Renal pelvis (tissue), 4 donors: ENCODE data around the gene AFP. TPM values are rescaled to one million over a fixed set of nuclear protein-coding genes. Genes with fewer than 3 reads are reported as not detected.

Source experiments
- DNase-seq: peaks from one replicate; pipeline ENCODE4 v3.0.0-alpha.2; 2013
- polyA plus RNA-seq, 3 donors: library from polyadenylated mRNA; unstranded; fragments of 120-200 nt; gene quantifications; one replicate each; pipeline ENCODE4 v1.2.1, GENCODE V29; 2013; ENCODE audit not compliant: insufficient read length in 3 of 3

AFP gene
- polyA plus RNA-seq, 3 donors = 437 to 1,749 (median 1,318) TPM

DNA sequence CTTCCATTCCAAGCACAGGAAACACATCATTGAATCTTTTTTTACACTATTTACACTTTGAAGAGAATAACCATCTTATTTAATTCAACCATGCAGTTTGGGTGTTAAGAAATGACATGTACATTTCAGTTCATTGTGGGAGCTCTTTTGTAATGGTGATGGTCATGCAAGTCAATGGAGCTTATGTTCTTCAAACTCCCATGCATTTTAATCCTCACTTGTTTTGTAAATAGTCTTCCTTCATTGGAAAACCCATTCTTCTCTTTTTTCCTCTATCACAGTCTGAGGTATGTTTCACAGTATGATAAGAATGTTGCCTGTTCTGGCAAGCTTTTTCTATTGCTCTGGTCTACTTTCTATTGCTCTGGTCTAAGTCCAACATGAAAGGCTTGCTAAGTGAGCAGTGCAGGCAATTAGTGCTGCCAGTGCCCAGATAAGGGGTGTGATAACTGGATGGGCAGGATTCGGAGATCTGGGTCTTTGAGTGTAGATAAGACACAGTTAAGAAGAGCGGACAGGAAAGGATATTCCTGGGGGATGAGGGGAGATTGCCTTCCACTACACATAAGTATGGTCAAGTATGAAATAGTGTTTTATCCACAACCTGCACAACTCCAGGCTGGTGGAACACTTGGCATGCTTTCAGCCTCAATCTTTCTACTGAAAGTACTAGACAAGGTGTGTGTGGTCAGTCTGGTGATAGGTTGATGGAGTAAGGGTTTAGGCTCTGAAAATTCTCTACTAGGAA is 17.1 kb downstream of the AFP start:
- no peak for DNase-seq

DNA sequence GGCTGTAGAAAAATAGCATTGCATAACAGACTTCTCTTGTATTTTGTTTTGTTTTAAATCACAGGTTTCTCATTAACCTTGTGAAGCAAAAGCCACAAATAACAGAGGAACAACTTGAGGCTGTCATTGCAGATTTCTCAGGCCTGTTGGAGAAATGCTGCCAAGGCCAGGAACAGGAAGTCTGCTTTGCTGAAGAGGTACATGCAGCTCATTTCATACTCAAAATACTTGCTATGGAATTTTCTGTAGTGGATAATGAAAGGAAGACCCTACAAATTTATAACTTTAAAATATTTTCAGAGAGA is 17.6 kb downstream of the AFP start:
- no peak for DNase-seq

DNA sequence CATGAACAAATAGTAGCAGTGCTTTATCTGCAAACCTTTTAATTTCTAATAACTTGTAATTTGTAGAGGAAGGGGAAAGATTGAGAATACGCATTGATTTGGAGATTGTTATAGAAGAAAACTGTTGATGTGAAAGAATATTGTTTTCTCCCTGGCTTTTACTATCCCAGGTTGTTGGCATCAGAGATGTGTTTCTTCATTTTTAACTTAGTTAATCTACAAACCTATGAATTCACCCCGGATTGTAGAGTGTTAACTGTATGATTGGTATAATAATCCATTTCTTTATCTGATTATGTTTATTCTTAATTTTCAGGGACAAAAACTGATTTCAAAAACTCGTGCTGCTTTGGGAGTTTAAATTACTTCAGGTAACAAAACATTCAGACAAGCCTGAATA is 18.9 kb downstream of the AFP start:
- no peak for DNase-seq

DNA sequence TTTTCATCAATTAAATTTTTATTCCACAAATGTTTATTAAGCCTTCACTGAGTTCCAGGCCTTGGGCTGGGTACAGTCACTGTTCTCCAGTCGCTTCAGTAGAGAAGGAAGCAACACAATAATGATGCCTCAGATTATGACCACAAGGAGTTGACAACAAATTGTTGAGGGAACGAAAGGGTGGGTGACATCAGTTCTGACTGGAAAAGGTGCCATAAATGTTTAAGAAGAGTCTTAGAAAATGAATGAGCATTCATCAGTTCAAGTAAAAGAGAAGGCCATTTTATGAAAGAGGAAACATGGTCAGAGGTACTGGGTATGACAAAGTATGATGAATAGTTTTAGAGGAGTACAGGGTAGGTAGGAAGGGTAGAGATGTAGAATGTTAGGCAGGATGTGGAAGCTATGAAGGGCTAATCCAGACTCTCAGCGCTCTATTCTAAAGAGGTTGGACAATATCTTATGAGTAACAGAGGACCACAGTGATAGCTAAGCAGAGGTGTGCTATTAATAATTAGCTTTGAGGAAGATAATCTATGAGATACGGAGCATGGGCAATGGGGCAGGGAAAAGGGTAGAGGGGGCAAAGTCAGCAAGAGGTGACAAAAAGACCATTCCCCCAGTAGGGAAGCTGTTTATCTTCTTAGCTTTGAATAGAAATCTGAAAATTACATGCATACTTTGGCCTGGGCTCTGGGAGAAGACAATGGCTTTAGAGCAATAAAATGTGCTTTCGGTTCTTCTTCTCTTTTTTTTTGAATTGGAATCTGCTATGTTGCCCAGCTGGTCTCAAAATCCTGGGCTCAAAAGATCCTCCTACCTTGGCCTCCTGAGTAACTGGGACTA is 20.4 kb downstream of the AFP start:
- DNase-seq = no peak

DNA sequence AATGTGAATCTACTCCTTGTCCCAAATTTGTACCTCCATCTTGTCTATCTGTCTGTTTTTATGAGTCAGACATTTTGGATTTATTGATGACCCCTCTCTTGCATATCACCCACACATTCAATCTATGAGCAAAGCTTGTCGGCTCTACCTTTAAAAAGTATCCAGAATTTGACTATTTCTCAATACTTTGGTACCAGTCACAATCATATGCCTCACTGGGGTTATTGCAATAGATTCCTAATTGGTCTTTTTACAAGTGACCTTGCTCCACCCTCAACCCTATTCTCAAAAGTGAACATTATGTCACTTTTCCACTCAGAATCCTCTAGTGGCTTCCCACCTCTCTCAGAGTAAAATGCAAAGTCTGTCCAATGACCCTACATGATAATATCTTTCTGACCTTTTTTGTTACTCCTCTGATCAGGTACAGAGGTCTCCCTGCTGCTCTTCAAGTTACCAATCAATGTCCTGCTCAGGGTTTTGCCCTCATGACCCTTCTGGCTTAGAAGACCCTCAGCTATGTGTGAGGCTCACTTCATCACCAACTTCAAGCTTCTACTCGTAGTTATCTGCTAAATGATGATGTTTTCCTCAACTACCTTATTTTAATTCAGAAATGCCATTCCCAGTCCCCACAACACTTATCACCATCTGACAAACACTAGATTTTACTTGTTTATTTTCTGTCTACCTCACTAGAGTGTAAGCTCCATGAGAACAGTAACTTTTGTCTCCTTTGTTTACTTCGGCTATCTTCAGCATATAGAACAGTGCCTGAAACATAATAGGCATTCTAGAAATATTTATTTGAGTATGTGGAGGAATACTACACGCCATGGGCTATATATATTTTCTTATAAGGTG is 22.4 kb downstream of the AFP start:
- DNase-seq = no peak

DNA sequence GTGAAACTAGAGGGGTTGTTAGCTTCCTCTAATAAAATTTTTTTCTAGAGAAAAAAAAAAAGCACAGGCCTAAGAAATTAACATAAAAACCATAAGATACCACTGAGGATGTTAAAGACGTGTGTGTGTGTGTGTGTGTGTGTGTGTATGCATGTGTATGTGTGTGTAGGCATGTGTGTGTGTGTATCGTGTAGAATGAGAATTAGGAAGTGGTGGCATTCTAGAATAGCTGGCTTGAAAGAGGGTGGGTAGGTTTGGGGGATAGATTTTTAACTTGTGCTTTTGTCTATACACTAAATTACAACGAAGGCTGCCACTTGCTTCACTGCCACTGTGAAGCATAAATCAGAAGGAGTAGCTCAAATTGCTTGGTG is 23.0 kb downstream of the AFP start:
- DNase-seq = no peak

DNA sequence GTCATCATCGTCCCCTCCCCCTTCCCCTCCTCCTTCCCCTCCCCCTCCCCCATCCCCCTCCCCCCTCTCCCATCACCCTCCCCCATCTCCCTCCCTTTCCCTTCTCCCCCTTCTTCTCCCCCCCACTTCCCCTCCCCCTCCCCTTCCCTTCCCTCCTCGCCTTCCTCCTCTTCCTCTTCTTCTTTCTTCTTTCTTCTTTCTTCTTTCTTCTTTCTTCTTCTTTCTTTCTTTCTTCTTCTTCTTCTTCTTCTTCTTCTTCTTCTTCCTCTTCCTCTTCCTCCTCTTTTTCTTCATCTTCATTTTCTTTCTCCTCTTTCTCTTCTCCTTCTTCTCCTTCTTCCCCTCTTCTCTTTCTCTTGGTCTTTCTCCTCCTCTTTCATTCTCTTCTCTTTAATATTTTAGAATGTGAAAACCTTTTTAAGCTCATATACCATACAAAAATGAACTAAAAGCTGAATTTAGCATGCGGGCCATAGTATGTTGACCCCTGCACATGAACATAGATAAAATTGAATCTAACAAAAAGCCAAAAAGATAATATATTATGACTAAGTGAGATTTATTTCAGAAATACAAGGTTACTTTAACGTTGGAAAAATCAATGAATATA is 25.0 kb downstream of the AFP start:
- no peak for DNase-seq

DNA sequence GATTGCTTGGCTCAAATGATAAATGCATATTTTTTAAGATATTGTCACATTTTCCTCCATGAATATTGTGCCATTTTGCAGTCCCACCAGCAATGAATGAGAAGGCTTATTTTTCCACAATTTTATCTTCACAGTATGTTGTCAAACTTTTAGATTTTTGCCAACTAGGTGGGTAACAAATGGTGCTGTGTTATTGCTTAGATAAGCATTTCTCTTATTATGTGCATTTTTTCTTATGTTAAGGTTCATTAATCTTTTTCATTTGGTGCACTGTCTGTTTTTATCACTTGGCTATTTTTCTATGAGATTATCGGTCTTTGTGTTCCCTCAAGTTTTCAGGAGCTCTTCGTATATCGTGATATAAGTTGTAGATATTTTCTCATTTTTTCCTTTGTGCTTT is 32.1 kb downstream of the AFP start:
- DNase-seq = no peak

DNA sequence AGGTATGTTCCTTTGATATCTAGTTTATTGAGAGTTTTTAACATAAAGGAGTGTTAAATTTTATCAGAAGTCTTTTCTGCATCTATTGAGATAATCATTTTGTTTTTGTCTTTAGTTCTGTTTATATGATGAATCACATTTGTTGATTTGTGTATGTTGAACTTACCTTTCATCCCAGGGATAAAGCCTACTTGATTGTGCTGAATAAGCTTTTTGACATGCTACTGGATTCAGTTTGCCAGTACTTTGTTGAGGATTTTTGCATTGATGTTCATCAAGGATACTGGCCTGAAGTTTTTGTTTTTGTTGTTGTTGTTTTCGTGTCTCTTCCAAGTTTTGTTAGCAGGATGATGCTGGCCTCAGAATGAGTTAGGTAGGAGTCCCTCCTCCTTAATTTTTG is 34.7 kb downstream of the AFP start:
- no peak for DNase-seq

DNA sequence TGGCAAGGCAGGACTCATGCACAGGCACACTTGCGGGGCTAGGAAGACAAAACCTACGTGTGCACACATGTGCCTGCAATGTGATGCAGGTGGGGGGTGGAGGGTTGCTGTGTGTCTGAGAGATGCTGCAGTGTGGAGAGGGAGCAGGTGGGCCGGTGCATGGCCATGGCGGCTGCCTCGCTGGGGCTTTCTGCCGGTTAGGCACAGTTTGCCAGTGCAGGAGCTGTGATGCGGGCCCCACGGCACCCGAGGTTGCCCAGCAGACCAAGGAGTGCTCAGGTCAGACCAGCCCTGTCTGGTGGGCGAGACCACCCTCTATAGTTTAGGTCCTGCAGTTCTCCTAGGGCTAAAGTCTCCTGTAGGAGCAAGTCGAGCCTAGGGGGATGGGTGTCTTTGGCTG is 41.2 kb downstream of the AFP start:
- DNase-seq = no peak

DNA sequence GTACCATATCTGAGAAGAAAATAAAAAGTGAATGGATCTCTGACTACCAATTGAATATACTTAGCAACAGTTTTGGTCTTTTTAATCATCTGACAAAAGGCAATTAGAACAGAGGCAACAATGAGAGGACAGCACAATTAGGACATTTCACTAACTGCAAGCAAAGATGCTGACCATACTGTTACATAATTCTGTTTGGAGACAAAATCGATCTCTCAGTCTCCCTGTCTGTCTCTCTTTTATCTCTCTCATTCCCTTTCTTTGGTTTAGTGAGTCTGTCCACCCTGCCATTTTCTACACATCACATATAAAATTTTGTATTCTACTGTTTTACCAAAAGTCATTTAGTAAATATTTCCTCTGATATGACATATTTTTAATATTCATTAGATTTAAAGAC is 43.3 kb downstream of the AFP start:
- no peak for DNase-seq

DNA sequence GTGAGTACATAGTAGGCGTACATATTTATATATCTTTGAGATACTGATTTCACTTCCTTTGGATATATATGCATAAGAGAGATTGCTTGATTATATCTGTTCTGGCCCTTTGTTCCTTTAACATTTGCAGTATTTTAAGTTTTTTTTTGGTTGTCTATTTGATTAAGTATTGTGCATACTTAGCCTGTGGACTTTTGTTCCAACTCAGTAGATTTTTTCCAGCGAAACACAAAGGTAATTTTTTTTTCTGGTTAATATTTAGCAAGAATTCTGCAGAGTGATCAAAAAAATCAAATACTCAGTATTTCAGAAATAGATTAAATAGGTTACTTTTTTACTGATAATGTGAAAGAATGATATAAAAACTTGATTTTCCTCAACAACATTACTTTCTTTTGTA is 45.3 kb downstream of the AFP start, which contains the start of gene AFM:
AFM (plus strand) TSS at position 388 of the 400 bp plus-strand sequence. CDS start 31 bp downstream, outside the sequence.
- no peak for DNase-seq

DNA sequence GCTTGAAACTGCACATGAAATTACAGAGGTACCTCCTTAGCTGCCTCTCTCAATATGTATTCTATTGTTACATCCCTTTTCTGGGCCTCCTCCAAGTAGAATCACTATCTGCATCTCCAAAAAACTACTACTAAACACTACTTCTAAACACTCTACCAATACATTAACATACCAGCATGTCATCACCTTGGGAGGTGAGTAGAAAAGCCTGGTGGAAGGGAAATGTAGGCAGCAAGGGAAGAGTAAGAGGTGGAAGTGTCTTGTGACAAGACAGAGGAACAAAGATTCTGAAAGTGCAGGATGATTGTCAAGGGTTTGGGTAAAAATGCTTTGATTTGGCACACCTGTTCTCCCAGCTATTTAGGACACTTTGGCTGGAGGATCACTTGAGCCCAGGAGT is 49.1 kb downstream of the AFP start:
- DNase-seq = no peak

DNA sequence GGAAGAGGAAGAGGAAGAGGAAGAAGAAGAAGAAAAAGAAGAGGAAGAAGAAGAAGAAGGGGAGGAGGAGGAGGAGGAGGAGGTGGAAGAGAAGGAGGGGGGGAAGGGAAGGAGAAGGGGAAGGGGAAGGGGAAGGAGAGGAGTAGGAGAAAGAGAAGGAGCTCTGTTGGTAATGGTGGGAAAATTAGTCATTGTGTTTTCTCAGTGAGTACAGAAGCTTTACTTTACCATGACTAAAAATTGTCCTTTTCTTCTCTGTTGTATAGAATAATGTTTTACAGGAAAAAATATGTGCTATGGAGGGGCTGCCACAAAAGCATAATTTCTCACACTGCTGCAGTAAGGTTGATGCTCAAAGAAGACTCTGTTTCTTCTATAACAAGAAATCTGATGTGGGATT is 49.6 kb downstream of the AFP start:
- DNase-seq = no peak

DNA sequence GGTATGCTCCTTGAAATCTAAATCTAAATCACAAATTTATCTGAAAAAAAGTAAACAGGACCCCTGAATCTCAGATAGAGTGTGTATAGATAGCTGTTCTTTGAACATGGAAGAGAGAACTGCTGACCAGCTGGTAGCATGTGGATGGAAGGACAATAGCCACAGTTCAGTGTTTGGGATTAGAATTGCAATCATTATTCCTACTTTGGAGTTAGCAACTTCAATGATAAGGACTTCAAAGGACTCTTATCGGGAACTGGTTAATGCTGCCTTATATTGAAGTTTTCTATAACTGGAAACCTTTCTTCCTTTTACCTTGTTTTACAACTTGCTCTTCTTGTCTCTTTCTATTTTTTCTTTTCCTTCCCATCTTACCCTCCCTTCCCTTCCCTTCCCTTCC is 50.5 kb downstream of the AFP start:
- no peak for DNase-seq

DNA sequence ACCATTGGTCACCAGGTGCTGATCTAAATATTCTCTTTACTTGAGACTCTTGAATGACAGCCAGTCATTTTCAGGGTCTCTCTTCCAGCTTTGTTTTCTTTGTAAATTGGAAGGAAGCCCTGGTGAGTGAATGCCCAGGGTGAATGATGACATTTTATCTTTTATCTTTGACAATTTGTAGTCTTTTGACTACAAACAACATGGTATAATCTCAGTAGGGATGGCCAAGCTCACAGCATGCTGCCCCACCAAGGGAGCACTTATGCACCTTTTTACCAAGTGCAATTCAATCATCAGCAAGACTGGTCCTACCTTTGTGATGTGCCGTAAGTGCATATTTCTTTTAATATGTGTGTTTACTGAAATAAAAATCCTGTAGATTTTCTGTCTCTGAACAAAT is 51.2 kb downstream of the AFP start:
- no peak for DNase-seq

DNA sequence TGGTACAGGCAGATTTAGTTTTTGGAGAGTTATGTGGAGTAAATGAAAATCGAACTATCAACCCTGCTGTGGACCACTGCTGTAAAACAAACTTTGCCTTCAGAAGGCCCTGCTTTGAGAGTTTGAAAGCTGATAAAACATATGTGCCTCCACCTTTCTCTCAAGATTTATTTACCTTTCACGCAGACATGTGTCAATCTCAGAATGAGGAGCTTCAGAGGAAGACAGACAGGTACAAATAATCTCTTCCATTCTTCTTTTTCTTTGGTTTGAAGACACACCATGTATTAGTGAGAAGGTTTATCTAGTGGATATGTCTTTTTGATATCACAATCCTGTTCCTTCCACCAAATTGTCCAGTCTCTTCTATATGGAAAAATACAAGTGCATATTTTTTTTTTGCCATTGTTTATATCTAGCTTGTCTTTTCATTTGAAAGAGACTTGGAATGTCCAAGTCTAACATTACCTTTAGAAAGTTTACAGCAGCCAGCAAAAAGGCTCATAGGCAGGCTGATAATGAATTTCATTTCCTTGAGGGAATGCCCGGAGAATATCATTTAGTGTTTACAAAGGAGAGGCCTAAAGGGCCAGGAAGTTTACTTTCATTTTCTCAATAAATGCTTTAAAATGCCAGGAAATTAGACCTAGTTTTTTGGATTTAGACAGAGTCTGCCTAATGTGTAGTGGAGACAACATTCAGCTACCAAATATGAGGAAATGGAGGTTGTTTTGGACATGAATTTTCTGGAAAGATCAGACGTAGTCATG is 64.2 kb downstream of the AFP start:
- DNase-seq = no peak

DNA sequence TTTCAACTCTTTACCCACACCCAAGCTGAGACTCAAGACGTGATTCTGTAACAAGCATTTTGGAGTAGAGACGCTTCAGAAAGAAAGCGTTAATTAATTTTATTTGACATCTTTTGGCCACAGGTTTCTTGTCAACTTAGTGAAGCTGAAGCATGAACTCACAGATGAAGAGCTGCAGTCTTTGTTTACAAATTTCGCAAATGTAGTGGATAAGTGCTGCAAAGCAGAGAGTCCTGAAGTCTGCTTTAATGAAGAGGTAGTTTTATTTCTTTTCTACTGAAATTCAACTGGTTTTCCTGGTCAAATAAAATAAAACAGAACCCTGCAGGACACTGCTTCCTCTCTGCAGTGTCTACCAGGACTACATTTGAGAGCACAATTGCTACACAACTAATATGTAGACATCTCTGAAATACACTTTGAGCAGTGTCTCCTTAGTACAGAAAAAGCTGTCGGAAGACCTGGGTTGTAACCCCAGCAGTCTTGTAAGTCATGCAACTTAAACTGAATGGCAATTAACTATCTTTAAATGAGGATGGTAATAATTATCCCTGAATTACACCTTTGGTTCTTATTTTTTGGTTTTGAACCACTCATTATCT is 65.7 kb downstream of the AFP start:
- DNase-seq = no peak

DNA sequence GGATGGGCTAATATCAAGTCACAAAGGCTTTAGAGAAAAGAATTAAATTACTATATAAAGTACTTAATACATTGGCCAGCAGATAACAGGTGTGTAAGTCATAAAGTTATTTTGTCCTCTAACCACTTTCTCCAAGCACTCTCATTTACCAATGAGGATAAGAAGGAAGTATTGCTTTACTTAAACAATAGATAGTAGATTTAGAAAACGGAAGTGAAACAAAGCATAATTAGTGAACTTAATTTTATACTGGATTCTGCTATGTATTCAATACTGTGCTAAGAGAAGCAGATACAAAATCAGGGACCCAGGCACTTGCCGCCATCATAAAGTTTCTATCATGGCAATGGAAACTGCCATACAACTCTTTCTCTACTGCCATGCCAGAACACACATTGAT is 69.5 kb downstream of the AFP start:
- no peak for DNase-seq
